Measurements from ENCODE around the gene ABCB10. TPM values are rescaled to one million over a fixed set of nuclear protein-coding genes. Genes with fewer than 3 reads are reported as not detected.
"Not testable (repeated sequence)": the region's sequence is repeated elsewhere in the genome, so short reads cannot be mapped to it uniquely, and the experiment has no call there.

Gene ABCB10
- total RNA-seq, 1 donor from 2014 or later = 18.3 TPM

DNA sequence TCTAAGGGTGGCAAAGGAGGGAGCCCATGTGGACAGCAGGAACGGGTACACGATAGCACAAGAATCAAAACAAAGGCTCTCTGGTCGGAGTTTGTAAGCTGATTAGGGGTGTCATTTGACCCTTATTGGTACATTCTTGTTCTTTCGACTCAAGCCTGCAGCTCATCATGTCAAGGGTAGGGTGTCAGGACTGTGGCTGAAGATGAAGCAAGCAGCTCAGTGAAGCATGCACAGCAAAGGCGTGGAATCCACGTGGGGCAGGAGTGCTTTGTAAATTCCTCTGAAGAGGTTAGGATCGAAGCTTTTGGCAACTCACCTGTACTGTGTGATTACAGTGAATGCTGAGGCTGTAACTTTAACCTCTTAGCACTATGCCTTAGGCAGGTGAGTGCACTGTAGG is 4.7 kb upstream of the ABCB10 start:
- no peak for DNase-seq (ENCODE audit: low spot score)

DNA sequence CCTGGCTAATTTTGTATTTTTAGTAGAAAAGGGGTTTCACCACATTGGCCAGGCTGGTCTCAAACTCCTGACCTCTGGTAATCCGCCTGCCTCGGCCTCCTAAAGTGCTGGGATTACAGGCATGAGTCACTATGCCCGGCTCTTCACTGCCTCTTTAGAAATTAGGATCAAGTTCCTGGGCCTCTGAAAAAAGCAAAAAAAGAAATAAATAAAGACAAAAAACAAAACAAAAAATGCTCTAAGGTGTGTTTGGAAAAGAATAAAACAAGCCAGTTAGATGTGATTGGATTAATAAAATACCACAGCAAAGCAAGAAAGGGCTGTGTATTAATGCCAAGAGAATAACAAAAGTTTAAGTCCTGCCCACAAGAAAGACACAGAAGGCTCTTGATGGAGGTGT is 4.2 kb upstream of the ABCB10 start:
- Mint-ChIP-seq H3K9me3 (ENCODE audit: unreplicated experiment) (no peaks in the 10 kb centered on the region), H3K36me3 (ENCODE audit: low read depth, unreplicated experiment) (no peaks in the 10 kb centered on the region), H3K4me3 (ENCODE audit: unreplicated experiment) (no peak overlapping the region), H3K4me1 (ENCODE audit: unreplicated experiment) (peaks cover 9% of the 10 kb centered on the region), H3K27me3 (ENCODE audit: unreplicated experiment) (peaks cover 2% of the 10 kb centered on the region), H3K27ac (ENCODE audit: unreplicated experiment) (no peak overlapping the region)
- DNase-seq (ENCODE audit: low spot score) = no peak
- TF ChIP-seq, protein P1, sequence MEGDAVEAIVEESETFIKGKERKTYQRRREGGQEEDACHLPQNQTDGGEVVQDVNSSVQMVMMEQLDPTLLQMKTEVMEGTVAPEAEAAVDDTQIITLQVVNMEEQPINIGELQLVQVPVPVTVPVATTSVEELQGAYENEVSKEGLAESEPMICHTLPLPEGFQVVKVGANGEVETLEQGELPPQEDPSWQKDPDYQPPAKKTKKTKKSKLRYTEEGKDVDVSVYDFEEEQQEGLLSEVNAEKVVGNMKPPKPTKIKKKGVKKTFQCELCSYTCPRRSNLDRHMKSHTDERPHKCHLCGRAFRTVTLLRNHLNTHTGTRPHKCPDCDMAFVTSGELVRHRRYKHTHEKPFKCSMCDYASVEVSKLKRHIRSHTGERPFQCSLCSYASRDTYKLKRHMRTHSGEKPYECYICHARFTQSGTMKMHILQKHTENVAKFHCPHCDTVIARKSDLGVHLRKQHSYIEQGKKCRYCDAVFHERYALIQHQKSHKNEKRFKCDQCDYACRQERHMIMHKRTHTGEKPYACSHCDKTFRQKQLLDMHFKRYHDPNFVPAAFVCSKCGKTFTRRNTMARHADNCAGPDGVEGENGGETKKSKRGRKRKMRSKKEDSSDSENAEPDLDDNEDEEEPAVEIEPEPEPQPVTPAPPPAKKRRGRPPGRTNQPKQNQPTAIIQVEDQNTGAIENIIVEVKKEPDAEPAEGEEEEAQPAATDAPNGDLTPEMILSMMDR (IDR thresholded peaks at IDR 0.05; ENCODE audit: unreplicated experiment) = no peak

More for the DNA sequence above, 4.7 kb upstream of the ABCB10 start:
- no peaks in the 10 kb centered on the region for H3K36me3 Mint-ChIP-seq (ENCODE audit: low read depth, unreplicated experiment)
- peaks cover 8% of the 10 kb centered on the region for H3K4me1 Mint-ChIP-seq (ENCODE audit: unreplicated experiment)
- TF ChIP-seq, protein P1 (IDR thresholded peaks at IDR 0.05; ENCODE audit: unreplicated experiment) = no peak
- H3K4me3 Mint-ChIP-seq (ENCODE audit: unreplicated experiment) = no peak overlapping the region
- no peaks in the 10 kb centered on the region for H3K9me3 Mint-ChIP-seq (ENCODE audit: unreplicated experiment)
- peaks cover 2% of the 10 kb centered on the region for H3K27me3 Mint-ChIP-seq (ENCODE audit: unreplicated experiment)
- no peak overlapping the region for H3K27ac Mint-ChIP-seq (ENCODE audit: unreplicated experiment)

DNA sequence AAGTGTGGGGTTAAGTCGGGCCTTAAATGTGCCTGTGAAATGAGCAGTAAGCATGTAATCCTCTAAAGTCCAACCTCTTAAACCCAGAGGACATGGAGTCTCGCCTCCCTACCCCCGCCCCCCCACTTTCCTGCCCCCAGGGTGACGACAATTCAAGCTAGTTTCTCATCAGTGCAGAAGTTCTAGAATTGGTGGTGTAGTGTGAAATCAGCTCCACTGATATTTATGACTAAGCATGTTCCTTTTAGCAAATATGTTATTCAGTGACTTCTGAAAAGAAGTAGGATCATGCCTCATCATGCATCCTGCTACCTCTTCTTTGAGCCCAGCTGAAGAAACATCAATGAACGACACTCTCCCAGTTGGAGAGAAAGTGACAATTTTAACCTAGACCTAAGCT is 2.6 kb upstream of the ABCB10 start:
- TF ChIP-seq, protein P1 (IDR thresholded peaks at IDR 0.05; ENCODE audit: unreplicated experiment) = no peak
- Mint-ChIP-seq H3K9me3 (ENCODE audit: unreplicated experiment) (no peaks in the 10 kb centered on the region), H3K4me1 (ENCODE audit: unreplicated experiment) (peaks cover 20% of the 10 kb centered on the region), H3K36me3 (ENCODE audit: low read depth, unreplicated experiment) (no peaks in the 10 kb centered on the region), H3K27me3 (ENCODE audit: unreplicated experiment) (peaks cover 4% of the 10 kb centered on the region), H3K4me3 (ENCODE audit: unreplicated experiment) (no peak overlapping the region), H3K27ac (ENCODE audit: unreplicated experiment) (no peak overlapping the region)
- no peak for DNase-seq (ENCODE audit: low spot score)

DNA sequence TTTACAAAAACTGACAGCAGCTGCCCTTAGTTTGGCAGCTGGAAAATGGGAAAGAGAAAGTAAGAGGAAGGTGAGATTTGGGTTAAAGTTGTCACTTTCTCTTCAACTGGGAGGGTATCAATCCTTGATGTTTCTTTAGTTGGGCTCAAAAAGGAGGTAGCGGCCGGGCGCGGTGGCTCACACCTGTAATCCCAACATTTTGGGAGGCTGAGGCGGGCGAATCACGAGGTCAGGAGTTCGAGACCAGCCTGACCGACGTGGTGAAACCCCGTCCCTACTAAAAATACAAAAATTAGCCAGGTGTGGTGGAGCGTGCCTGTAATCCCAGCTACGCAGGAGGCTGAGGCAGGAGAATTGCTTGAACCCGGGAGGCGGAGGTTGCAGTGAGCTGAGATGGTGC is 1.6 kb upstream of the ABCB10 start:
- not testable (repeated sequence) for H3K9me3 Mint-ChIP-seq (ENCODE audit: unreplicated experiment); H3K36me3 Mint-ChIP-seq (ENCODE audit: low read depth, unreplicated experiment); H3K27me3 Mint-ChIP-seq (ENCODE audit: unreplicated experiment); DNase-seq (ENCODE audit: low spot score); H3K27ac Mint-ChIP-seq (ENCODE audit: unreplicated experiment); H3K4me3 Mint-ChIP-seq (ENCODE audit: unreplicated experiment)
- H3K4me1 Mint-ChIP-seq (ENCODE audit: unreplicated experiment) = peaks cover 20% of the 10 kb centered on the region

DNA sequence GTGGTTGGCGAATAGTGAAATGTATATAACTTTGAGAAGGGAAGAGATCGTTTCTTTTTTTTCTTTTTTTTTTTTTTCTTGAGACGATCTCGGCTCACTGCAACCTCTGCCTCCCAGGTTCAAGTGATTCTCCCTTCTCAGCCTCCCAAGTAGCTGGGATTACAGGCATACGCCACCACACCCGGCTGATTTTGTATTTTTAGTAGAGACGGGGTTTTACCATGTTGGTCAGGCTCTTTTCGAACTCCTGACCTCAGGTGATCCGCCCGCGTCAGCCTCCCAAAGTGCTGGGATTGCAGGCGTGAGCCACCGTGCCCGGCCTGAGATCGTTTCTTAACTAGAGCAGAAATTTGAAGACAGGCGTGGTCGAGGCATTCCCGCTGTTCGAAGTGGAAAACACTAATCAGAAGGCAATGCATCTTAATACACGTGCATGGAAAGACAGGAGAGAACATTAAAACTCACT is 862 bp upstream of the ABCB10 start:
- H3K27ac Mint-ChIP-seq (ENCODE audit: unreplicated experiment); H3K36me3 Mint-ChIP-seq (ENCODE audit: low read depth, unreplicated experiment); H3K27me3 Mint-ChIP-seq (ENCODE audit: unreplicated experiment); DNase-seq (ENCODE audit: low spot score); H3K9me3 Mint-ChIP-seq (ENCODE audit: unreplicated experiment): not testable (repeated sequence)
- H3K4me1 Mint-ChIP-seq (ENCODE audit: unreplicated experiment) = peaks cover 22% of the 10 kb centered on the region
- H3K4me3 Mint-ChIP-seq (ENCODE audit: unreplicated experiment) = peak overlapping the region; percentile 94

DNA sequence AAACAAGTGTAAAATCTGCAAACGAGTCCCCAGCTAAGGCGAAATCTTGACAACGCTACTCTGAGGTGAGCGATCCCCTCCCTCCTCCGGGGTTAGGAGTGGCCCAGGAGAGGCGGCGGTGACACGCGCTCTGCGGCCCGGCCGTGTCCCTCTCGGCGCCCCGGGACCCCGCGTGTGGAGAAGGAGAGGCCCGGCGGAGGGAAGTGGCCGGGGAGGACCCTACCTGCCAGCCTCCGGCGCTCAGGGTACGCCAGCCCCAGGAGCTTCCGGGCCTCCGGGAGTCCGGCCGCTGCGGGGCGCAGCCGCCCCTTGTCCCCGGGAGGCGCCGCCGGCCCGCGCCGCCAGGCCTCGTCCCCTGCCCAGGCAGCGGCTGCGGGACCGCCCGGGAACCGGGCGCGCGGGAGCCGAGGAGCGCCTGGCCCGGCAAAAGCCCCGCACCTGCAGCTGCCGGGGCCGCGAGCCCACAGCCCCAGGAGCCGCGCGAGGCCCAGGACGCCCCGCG is 543 bp downstream of the ABCB10 start:
- Mint-ChIP-seq H3K9me3 (ENCODE audit: unreplicated experiment) (no peaks in the 10 kb centered on the region), H3K27me3 (ENCODE audit: unreplicated experiment) (peaks cover 4% of the 10 kb centered on the region), H3K4me3 (ENCODE audit: unreplicated experiment) (peak overlapping the region; percentile 95), H3K27ac (ENCODE audit: unreplicated experiment) (peak overlapping the region; percentile 24), H3K36me3 (ENCODE audit: low read depth, unreplicated experiment) (peaks cover 3% of the 10 kb centered on the region), H3K4me1 (ENCODE audit: unreplicated experiment) (peaks cover 22% of the 10 kb centered on the region)
- peak; percentile 40 for DNase-seq (ENCODE audit: low spot score)
- TF ChIP-seq, protein P1 (IDR thresholded peaks at IDR 0.05; ENCODE audit: unreplicated experiment) = no peak

All from endothelial cell (in vitro differentiated cells).